Measurements from ENCODE around the gene HTD2. TPM values are rescaled to one million over a fixed set of nuclear protein-coding genes. Genes with fewer than 3 reads are reported as not detected.

The HTD2 gene
- total RNA-seq, 1 donor from 2014 or later = 1.7 TPM

DNA sequence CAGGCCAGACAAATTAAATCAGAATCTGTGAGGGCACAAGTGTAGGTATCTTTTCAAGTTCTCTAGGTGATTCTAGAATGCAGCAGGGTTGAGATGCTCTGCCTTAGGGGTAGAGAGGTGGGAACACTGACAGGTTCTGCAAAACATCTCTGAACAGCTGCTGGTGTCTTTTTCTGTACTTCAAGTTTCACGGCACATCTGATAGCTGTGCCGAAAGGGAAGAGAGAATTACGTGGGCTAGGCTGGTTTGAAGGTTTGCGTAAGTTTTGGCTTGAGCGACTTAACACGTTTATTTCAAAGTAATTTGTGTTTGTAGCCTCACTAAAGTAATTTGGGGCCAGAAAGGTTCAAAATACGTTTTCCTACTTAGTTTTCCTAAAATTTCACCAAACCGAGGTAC, 48.9 kb downstream of the HTD2 start:
- DNase-seq (ENCODE audit: low spot score) = no peak

DNA sequence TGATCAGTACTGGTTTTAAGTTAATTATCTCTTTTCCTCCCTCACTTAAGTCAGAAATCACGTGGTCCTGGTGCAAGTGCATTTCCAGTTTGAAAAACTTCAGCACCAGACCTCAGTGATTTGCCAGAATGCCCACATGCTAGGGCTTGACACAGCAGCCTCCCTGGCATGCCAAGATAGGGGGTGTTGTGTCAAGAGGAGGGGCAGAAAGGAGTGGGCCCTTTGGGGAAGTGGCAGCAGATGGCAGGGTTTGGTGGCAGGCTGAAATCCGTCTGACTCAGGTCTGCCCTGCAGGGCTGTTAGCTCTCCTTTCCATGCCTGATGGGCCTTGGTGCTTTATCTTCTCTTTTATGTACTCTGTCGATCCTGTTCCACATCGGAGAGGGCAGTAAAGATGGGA, 49.7 kb downstream of the HTD2 start:
- no peak for DNase-seq (ENCODE audit: low spot score)

DNA sequence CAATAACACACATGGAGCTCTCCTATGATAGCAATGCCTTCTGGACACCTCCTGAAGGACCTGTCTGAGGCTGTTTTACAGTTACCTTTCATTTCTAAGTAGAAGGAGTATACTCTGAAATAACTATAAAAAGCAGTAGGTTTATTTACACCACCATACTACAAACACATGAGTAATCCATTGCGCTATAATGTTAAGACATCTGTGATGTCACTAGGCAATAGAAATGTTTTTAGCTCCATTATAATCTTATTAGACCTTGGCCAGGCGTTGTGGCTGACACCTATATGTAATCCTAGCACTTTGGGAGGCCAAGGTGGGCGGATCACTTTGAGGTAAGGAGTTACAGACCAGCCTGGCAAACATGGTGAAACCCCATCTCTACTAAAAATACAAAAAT, 51.1 kb downstream of the HTD2 start:
- DNase-seq (ENCODE audit: low spot score) = no peak

DNA sequence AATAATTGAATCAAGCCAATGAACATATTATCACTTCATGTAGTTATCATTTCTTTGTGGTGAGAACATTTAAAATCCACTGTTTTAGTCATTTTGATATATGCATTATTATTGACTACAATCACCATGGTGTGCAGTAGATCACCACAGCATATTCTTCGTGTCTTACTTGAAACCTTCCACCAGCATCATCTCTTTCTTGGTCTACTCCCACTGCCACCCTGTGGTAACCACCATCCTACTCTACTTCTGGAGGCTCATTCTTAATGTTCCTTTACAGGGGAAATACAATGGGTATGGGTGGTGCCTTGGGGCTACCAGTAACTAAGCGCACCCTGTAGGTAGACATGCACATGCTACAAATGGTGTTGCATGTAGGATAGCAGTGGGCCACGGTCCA, 51.8 kb downstream of the HTD2 start:
- DNase-seq (ENCODE audit: low spot score) = no peak

DNA sequence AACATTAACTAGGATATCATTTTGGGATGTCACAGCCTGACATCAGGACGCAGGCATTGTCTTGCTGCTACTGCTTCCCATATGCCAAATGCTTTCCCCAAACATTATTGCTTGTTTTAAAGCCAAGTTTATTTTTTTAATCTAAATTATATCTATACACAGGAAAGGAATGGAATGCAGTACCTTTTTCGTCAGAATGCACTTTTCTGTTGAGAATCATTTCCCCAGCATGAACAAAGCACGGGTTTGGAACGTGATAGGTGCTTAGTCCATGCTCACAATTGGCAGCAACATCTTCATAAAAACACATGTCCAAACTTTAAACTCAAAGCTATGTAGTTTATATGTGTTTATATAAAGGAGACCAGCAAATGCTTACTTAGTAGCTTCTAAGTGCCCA, 52.5 kb downstream of the HTD2 start:
- DNase-seq (ENCODE audit: low spot score) = no peak

DNA sequence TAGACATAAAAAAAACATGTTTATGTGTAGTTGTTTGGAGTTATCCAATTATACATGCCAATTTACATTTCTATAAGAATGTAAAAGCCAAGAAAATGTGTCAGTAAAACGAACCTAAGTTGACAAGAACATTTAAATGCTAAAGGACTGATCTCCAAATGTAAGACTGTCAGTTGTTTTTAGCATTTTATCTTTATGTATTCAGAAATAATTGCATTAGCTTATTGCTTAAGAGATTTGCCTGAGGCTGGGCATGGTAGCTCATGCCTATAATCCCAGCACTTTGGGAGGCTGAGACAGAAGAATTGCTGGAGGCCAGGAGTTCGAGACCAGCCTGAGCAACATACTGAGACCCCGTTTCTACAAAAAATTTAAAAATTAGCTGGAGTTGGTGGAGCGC, 53.3 kb downstream of the HTD2 start:
- DNase-seq (ENCODE audit: low spot score) = no peak

DNA sequence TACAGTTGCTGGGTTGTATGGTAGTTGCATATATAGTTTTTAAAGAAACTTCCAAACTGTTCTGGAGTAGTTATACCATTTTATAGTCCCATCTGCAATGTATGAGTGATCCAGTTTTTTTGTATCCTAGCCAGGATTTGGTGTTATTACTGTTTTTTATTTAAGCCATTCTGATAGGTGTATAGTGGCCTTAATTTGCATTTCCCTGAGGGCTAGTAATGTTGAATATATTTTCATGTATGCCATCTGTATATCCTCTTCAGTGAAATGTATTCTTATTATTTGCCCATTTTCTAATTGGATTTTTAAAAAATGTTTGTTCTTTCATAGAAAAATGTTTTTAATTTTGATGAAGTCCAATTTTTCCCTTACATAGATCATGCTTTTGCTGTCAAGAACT, 55.5 kb downstream of the HTD2 start:
- DNase-seq (ENCODE audit: low spot score) = no peak

DNA sequence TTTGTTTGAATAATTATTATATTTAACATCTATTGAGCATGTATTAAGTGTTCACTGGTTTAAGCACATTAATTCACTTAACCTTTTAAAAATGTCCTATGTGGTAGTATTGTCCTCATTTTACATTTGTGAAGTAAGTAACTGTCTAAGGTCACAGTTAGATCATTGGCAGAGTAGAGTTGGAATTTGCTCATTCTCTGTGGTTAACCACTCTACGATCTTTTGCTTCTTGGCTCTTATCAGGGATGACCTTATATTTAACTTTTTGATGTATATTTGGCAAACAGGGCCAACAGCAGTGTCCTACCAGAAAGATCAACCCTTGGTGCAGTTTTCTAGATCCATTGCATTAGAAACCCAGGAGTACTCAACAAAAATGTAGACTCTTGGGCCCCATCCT, 60.4 kb downstream of the HTD2 start:
- no peak for DNase-seq (ENCODE audit: low spot score)

DNA sequence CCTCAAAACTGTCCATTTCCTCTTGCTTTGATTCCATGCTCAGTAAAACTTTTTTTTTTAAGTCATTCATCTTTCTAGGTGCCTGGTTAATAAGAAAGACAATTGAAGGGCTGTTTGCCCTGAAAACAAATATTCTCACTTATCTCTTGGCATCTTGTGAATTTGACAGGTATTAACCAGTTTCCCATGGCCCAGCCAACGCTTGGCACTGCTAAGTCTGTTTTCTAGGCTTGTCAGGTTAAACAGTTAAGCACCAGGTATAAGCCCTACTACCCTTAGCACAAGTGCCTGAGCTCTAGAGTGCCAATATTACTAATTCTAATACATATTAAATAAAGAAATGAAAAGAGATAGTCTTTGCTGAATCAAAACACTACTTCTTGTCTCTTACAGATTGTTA, 62.7 kb downstream of the HTD2 start:
- DNase-seq (ENCODE audit: low spot score) = no peak

Other genes starting within 250 kb of the HTD2 start
- 1.9 TPM for gene DNASE1L3, start 95.5 kb upstream of the HTD2 start, total RNA-seq (ENCODE audit: insufficient read depth, low replicate concordance)
- 2.9 TPM for gene ABHD6, start 68.7 kb upstream of the HTD2 start, total RNA-seq (ENCODE audit: insufficient read depth, low replicate concordance)
- 10.4 TPM for gene RPP14, start 275 bp upstream of the HTD2 start, total RNA-seq (ENCODE audit: insufficient read depth, low replicate concordance)
- gene PXK, start 26.4 kb downstream of the HTD2 start, total RNA-seq (ENCODE audit: insufficient read depth, low replicate concordance) = 47.9 TPM
- 77.8 TPM for gene PDHB, start 127.3 kb downstream of the HTD2 start, total RNA-seq (ENCODE audit: insufficient read depth, low replicate concordance)
- gene KCTD6, start 185.6 kb downstream of the HTD2 start, total RNA-seq (ENCODE audit: insufficient read depth, low replicate concordance) = 14.0 TPM
- 17.1 TPM for gene ACOX2, start 230.7 kb downstream of the HTD2 start, total RNA-seq (ENCODE audit: insufficient read depth, low replicate concordance)

All from umbilical cord (tissue), 2 donors.